Adrenal gland (tissue), 12 donors: ENCODE measurements around the gene MED12L. TPM values are rescaled to one million over a fixed set of nuclear protein-coding genes. Genes with fewer than 3 reads are reported as not detected.
"Not testable (repeated sequence)": the region's sequence is repeated elsewhere in the genome, so short reads cannot be mapped to it uniquely, and the experiment has no call there.

Source experiments
- DNase-seq, 7 donors: peaks; one replicate each; pipeline ENCODE4 v3.0.0-alpha.2; 2019 to 2020
- H3K27ac ChIP-seq, 5 donors: fragments of 200-600 bp; sonication (generic) in 4 of 5; 1 replicate in 3 of 5; 2 replicates in 2 of 5; pipeline versions ENCODE4 v1.5.1 to v1.8.0; 2016 to 2020; ENCODE audit warnings: mild to moderate bottlenecking in 1 of 5
- H3K27me3 ChIP-seq: fragments of 200-600 bp; 2 replicates; pipeline ENCODE4 v1.8.0; 2021
- H3K36me3 ChIP-seq, 2 donors: fragments of 200-600 bp; replicated peaks in 1 of 2; 1 replicate in 1 of 2; 2 replicates in 1 of 2; pipeline versions ENCODE4 v1.5.1 to v1.8.0; 2018 to 2022
- H3K4me1 ChIP-seq, 2 donors: fragments of 200-600 bp; replicated peaks in 1 of 2; 1 replicate in 1 of 2; 2 replicates in 1 of 2; pipeline versions ENCODE4 v1.5.1 to v1.8.0; 2018 to 2021
- H3K4me3 ChIP-seq, 4 donors: fragments of 200-600 bp; sonication (generic) in 3 of 4; one replicate each; pipeline ENCODE4 v1.5.1; 2016 to 2018
- H3K9me3 ChIP-seq, 3 donors: fragments of 200-600 bp; sonication (generic) in 1 of 3; replicated peaks in 1 of 3; 1 replicate in 2 of 3; 2 replicates in 1 of 3; pipeline versions ENCODE4 v1.5.1 to v1.8.0; 2016 to 2021
- POLR2A ChIP-seq, 2 donors: fragments of 450-650 bp; IDR thresholded peaks; one replicate each; pipeline ENCODE4 v1.6.1; 2017; ENCODE audit warnings: antibody characterized with exemption in 2 of 2, mild to moderate bottlenecking in 2 of 2, moderate library complexity in 1 of 2
- WGBS, 4 donors: extraction: QIAGEN DNeasy Blood & Tissue Kit in 2 of 4; methylation state at CpG; one replicate each; pipeline versions ENCODE4 v1.1.5 to v1.1.7; 2013 to 2017; 5-methylcytosine and 5-hydroxymethylcytosine counted together
- intact Hi-C, 2 donors: fragments of 100-400 bp; cut with DNase I; formaldehyde crosslinking; loops; one replicate each; pipeline versions ENCODE4 v1.14.1 to v1.15.0; 2022 to 2023
- polyA plus RNA-seq, 3 donors: library from polyadenylated mRNA; stranded (reverse); fragments of 200-250 nt in 2 of 3; fragments of 350-450 nt in 1 of 3; fragmentation: Illumina TruSeq in 1 of 3; extraction: RNeasy Lipid Tissue Mini Kit (QIAGEN cat#74804) in 1 of 3; gene quantifications; one replicate each; pipeline ENCODE4 v1.2.3, GENCODE V29; 2013 to 2014
- total RNA-seq, 9 donors: library from RNA; depleted of rRNA in 4 of 9; stranded (reverse); fragments of >200 nt in 4 of 9; fragments of 120-200 nt in 1 of 9; fragmentation: NEBNext Ultra II Directional in 1 of 9; extraction: Animal tissue kit (Norgen Biotek cat#: 25700) in 1 of 9; gene quantifications; one replicate each; pipeline versions ENCODE4 v1.1.0 to v1.2.4, GENCODE V29; 2013 to 2023
- TF ChIP-seq, protein P1 (sequence below), 6 experiments: fragments of 450-650 bp in 4 of 6; fragments of 200-600 bp in 2 of 6; sonication (generic) in 1 of 6; IDR thresholded peaks; 1 replicate in 5 of 6; 2 replicates in 1 of 6; pipeline versions ENCODE4 v1.5.1 to v1.8.0; 2016 to 2021; ENCODE audit warnings: antibody characterized with exemption in 6 of 6, mild to moderate bottlenecking in 2 of 6, moderate library complexity in 1 of 6
- donor health status: healthy with polysubstance abuse.
- donor health status: Bipolar disorder and iron deficiency.
- donor health status: DM: yes; HTN: yes; CAD: no.
- donor health status: DM: no; HTN: no; CAD: no.
- donor health status: DM: no; HTN: no; CAD: no.
- donor health status: DM: yes; HTN: yes; CAD: no.

The MED12L gene
- total and polyA plus RNA-seq, 12 donors, result 0.77 to 25.0 (median 6.3) TPM

DNA sequence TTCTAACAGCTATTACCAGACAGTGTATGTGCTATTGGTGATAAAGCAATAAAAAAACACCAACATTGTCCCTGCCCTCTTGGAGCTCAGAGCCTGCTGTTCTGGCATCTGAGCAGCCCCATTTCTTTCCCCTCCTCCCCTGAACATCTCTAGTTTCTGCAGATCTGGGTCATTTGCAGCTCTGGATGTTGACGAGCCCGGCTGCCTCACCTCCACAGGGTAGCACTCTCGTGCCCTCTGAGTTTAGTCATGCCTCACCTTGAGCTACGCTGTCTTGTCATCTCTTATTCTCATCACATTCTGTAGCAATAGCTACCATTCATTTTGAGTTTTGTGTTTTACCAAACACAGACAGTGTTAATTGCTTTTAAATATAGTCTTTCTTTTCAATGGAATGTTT is 147.5 kb downstream of the MED12L start:
- intact Hi-C loops, result no loop called here
- no peak overlapping the region for H3K27ac ChIP-seq
- H3K4me3 ChIP-seq, result no peak overlapping the region
- H3K36me3 ChIP-seq, result no peaks in the 10 kb centered on the region
- H3K4me1 ChIP-seq, result peaks cover 0 to 15% of the 10 kb centered on the region in 2 donors
- no peaks in the 10 kb centered on the region for H3K27me3 ChIP-seq
- TF ChIP-seq, protein P1, sequence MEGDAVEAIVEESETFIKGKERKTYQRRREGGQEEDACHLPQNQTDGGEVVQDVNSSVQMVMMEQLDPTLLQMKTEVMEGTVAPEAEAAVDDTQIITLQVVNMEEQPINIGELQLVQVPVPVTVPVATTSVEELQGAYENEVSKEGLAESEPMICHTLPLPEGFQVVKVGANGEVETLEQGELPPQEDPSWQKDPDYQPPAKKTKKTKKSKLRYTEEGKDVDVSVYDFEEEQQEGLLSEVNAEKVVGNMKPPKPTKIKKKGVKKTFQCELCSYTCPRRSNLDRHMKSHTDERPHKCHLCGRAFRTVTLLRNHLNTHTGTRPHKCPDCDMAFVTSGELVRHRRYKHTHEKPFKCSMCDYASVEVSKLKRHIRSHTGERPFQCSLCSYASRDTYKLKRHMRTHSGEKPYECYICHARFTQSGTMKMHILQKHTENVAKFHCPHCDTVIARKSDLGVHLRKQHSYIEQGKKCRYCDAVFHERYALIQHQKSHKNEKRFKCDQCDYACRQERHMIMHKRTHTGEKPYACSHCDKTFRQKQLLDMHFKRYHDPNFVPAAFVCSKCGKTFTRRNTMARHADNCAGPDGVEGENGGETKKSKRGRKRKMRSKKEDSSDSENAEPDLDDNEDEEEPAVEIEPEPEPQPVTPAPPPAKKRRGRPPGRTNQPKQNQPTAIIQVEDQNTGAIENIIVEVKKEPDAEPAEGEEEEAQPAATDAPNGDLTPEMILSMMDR (IDR thresholded peaks at IDR 0.05), result no peak
- TF ChIP-seq POLR2A (IDR thresholded peaks at IDR 0.05), result no peak
- H3K9me3 ChIP-seq, result no peaks in the 10 kb centered on the region
- no peak for DNase-seq
- 82 to 88% (median 85%) methylated on average over 4 of the region's 4 CpGs for WGBS, 4 donors

DNA sequence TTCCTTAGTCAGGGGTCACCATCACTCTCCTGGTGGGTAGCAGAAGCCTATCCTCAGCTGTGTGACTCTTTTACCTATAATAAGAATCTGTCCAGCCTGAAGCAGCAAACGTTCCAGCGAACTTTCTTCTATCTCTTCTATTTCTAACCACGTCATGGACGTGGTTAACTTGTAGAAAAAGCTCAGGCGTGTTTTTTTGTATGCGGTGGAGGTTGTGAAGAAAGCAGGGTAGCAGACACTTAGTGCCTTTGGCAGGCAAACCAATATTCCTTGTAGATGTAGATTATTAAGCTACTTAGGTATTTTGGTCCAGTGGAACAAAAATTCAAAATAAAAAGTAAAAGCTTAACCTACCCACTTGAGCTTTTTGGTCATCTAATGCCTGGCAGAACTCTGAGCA is 149.4 kb downstream of the MED12L start:
- Histone ChIP-seq H3K36me3 (no peaks in the 10 kb centered on the region), H3K27ac (no peak overlapping the region), H3K9me3 (no peaks in the 10 kb centered on the region), H3K4me1 (peaks cover 0 to 4% of the 10 kb centered on the region in 2 donors), H3K27me3 (no peaks in the 10 kb centered on the region), H3K4me3 (no peak overlapping the region)
- TF ChIP-seq POLR2A (IDR thresholded peaks at IDR 0.05), result no peak
- TF ChIP-seq, protein P1 (IDR thresholded peaks at IDR 0.05), result no peak
- intact Hi-C loops, result no loop called here
- 85 to 94% (median 91%) methylated on average over 6 of the region's 6 CpGs for WGBS, 4 donors
- no peak for DNase-seq

DNA sequence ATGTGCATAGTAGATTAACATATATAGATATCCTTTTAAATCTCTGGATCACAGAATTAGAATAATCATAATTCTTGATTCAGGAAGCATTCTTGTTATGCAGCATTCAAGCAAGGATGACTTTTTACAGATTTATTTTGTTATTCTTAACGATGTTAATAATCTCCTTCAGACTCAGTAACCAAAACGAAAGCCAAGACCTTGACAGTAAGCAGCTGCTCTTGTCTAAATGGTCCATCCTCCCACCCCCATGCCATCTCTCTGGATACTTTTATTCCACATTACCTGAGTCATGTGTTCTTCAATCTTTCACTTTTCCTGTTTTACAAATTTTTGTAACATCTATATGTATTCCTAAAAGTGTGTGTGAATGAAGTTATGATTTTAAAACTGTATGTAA is 150.9 kb downstream of the MED12L start:
- TF ChIP-seq, protein P1 (IDR thresholded peaks at IDR 0.05), result no peak
- no peak for TF ChIP-seq POLR2A (IDR thresholded peaks at IDR 0.05)
- intact Hi-C loops, result no loop called here
- Histone ChIP-seq H3K4me3 (no peak overlapping the region), H3K36me3 (no peaks in the 10 kb centered on the region), H3K9me3 (no peaks in the 10 kb centered on the region), H3K27me3 (no peaks in the 10 kb centered on the region), H3K4me1 (no peaks in the 10 kb centered on the region), H3K27ac (no peak overlapping the region)
- WGBS, 4 donors, result 27 to 33% (median 29%) methylated on average over 2 of the region's 2 CpGs
- no peak for DNase-seq

DNA sequence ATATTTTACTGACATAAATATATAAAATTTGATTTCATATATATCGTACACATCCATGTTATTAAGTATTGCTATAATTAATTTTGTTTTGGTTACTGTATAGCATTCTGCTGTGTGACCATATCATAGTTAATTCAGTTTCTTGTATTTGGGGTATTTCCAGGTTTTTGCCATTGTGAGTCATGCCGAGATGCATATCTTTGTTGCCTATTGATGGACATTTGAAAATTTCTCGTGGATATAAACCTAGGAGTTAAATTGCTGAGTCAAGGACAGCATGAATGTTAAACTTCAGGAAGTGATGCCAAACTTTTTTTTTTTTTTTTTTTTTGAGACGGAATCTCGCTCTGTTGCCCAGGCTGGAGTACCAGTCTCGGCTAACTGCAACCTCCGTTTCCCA is 151.3 kb downstream of the MED12L start:
- Histone ChIP-seq H3K4me3 (no peak overlapping the region), H3K27me3 (no peaks in the 10 kb centered on the region), H3K9me3 (no peaks in the 10 kb centered on the region), H3K4me1 (no peaks in the 10 kb centered on the region), H3K27ac (no peak overlapping the region), H3K36me3 (no peaks in the 10 kb centered on the region)
- intact Hi-C loops, result no loop called here
- DNase-seq, result no peak
- 82 to 89% (median 86%) methylated on average over 7 of the region's 7 CpGs for WGBS, 4 donors
- TF ChIP-seq, protein P1 (IDR thresholded peaks at IDR 0.05), result no peak

DNA sequence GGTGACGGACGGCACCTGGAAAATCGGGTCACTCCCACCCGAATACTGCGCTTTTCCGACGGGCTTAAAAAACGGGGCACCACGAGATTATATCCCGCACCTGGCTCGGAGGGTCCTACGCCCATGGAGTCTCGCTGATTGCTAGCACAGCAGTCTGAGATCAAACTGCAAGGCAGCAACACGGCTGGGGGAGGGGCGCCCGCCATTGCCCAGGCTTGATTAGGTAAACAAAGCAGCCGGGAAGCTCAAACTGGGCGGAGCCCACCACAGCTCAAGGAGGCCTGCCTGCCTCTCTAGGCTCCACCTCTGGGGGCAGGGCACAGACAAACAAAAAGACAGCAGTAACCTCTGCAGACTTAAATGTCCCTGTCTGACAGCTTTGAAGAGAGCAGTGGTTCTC is 156.5 kb downstream of the MED12L start:
- H3K9me3 ChIP-seq, H3K4me1 ChIP-seq, intact Hi-C loops, DNase-seq, H3K27me3 ChIP-seq, H3K27ac ChIP-seq, H3K36me3 ChIP-seq, H3K4me3 ChIP-seq: not testable (repeated sequence)
- WGBS, 4 donors, result 87 to 100% (median 94%) methylated on average over 7 to 18 of the region's 18 CpGs
